ENCODE data around the gene RAB37. TPM values are rescaled to one million over a fixed set of nuclear protein-coding genes. Genes with fewer than 3 reads are reported as not detected.
A peak's percentile ranks its signal among the peaks of the same experiment; 100 is the strongest.

The RAB37 gene
- total and polyA plus RNA-seq, 9 of the 15 experiments (the other 6 are each of a cell fraction or from before 2014, with no cell fraction given): 0.03 to 0.27 (median 0.11) TPM; not detected in 4

DNA sequence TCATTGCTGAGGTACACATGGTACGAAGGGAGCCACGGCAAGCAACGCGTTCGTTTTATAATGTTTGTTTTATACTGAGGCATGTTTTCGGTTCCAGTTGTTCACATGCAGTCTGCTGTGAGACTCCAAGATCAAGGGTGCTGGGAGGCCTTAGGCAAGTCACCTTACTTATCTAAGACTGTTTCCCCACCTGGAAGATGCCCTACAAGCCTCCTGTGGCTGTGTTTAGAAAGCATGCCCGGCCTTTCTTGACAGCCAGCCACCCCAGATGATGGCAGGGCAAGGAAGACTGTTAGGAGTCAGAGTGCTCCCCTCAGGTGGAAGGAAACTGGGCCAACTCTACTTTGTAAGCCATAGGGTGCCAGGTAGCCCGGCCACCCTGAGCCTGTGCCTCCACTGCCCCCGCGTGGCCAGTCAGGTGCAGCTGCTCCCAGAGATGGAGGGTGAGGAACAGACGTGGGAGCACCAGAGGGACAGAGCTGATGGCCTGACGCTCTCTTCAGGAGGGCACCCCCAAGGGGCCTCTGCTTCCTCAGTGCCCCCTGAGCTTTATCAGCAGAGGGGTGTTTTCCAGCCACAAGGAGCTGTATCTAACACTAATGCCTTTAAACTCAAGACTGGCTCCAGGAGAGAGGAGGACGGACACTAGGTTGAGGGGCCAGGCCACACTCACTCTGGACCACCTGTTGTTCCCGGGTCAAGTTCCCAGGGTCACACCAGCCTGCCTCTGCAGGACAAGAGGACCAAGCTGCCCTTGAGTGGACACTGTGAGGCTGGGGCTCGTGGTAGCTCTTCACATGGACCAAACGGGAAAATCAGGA is 33.7 kb downstream of the RAB37 start (continued):
- TF ChIP-seq ARID2 (IDR thresholded peaks at IDR 0.05) (peak; percentile 23; the same call in 1 of the 2 replicates), FOXA3 (CRISPR knock-in tag; conservative IDR thresholded peaks at IDR 0.05 in 1 of 2, IDR thresholded peaks at IDR 0.05 in 1 of 2) (no peak), MCM3 (IDR thresholded peaks at IDR 0.05) (no peak), ZNF239 (CRISPR knock-in tag; IDR thresholded peaks at IDR 0.05) (no peak), GABPA (tag; conservative IDR thresholded peaks at IDR 0.05; ENCODE audit: low read depth) (no peak), L3MBTL2 (IDR thresholded peaks at IDR 0.05) (no peak), CAMTA2 (CRISPR knock-in tag; conservative IDR thresholded peaks at IDR 0.05) (no peak), ZBED1 (IDR thresholded peaks at IDR 0.05) (no peak), RBFOX2 (IDR thresholded peaks at IDR 0.05; ENCODE audit: low read depth, low read length) (peak; percentile 32), RBM17 (IDR thresholded peaks at IDR 0.05; ENCODE audit: borderline replicate concordance, low read depth, low read length) (no peak), NRF1 (conservative IDR thresholded peaks at IDR 0.05 in 1 of 2, IDR thresholded peaks at IDR 0.05 in 1 of 2) (no peak), ZNF408 (CRISPR knock-in tag; IDR thresholded peaks at IDR 0.05; ENCODE audit: low read depth) (no peak), KLF16 (IDR thresholded peaks at IDR 0.05) (no peak), NCOA4 (IDR thresholded peaks at IDR 0.05; ENCODE audit: partially characterized antibody) (no peak), RB1 (IDR thresholded peaks at IDR 0.05; ENCODE audit: low read depth) (peak; percentile 31; the same call in 1 of the 2 replicates)
- TF ChIP-seq, protein P1, sequence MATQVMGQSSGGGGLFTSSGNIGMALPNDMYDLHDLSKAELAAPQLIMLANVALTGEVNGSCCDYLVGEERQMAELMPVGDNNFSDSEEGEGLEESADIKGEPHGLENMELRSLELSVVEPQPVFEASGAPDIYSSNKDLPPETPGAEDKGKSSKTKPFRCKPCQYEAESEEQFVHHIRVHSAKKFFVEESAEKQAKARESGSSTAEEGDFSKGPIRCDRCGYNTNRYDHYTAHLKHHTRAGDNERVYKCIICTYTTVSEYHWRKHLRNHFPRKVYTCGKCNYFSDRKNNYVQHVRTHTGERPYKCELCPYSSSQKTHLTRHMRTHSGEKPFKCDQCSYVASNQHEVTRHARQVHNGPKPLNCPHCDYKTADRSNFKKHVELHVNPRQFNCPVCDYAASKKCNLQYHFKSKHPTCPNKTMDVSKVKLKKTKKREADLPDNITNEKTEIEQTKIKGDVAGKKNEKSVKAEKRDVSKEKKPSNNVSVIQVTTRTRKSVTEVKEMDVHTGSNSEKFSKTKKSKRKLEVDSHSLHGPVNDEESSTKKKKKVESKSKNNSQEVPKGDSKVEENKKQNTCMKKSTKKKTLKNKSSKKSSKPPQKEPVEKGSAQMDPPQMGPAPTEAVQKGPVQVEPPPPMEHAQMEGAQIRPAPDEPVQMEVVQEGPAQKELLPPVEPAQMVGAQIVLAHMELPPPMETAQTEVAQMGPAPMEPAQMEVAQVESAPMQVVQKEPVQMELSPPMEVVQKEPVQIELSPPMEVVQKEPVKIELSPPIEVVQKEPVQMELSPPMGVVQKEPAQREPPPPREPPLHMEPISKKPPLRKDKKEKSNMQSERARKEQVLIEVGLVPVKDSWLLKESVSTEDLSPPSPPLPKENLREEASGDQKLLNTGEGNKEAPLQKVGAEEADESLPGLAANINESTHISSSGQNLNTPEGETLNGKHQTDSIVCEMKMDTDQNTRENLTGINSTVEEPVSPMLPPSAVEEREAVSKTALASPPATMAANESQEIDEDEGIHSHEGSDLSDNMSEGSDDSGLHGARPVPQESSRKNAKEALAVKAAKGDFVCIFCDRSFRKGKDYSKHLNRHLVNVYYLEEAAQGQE (IDR thresholded peaks at IDR 0.05; ENCODE audit: borderline replicate concordance): peak; percentile 83
- TF ChIP-seq, protein P1 (CRISPR knock-in tag; IDR thresholded peaks at IDR 0.05; ENCODE audit: low read depth): no peak
- TF ChIP-seq, protein P2, sequence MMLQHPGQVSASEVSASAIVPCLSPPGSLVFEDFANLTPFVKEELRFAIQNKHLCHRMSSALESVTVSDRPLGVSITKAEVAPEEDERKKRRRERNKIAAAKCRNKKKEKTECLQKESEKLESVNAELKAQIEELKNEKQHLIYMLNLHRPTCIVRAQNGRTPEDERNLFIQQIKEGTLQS (IDR thresholded peaks at IDR 0.05): no peak
- TF ChIP-seq, protein P2 (CRISPR knock-in tag; conservative IDR thresholded peaks at IDR 0.05): no peak
- TF ChIP-seq, protein P3, sequence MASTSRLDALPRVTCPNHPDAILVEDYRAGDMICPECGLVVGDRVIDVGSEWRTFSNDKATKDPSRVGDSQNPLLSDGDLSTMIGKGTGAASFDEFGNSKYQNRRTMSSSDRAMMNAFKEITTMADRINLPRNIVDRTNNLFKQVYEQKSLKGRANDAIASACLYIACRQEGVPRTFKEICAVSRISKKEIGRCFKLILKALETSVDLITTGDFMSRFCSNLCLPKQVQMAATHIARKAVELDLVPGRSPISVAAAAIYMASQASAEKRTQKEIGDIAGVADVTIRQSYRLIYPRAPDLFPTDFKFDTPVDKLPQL (IDR thresholded peaks at IDR 0.05; ENCODE audit: extremely low read depth, insufficient read length): no peak

Data from K562 (cell line).